Mesenchymal stem cell (in vitro differentiated cells and primary cell): ENCODE results near the gene MEGF11.

Experiments
- DNase-seq: peaks from one replicate; pipeline ENCODE4 v3.0.0-alpha.2; 2013
- H2AFZ ChIP-seq: one replicate; pipeline ENCODE4 v1.6.1; 2013; ENCODE audit warnings: low read depth, mild to moderate bottlenecking, control low read depth, inconsistent platforms, low read length, moderate library complexity
- H2AK5ac ChIP-seq: 2 replicates; pipeline ENCODE4 v1.6.1; 2013; ENCODE audit warnings: low read length, moderate library complexity, mild to moderate bottlenecking, inconsistent platforms; ENCODE audit not compliant: severe bottlenecking
- H2BK120ac ChIP-seq: one replicate; pipeline ENCODE4 v1.6.1; 2013; ENCODE audit warnings: low read depth, mild to moderate bottlenecking, inconsistent platforms, low read length, moderate library complexity
- H2BK12ac ChIP-seq, 2 experiments: one replicate each; pipeline ENCODE4 v1.6.1; 2013; ENCODE audit warnings: inconsistent platforms in 2 of 2, low read length in 2 of 2, mild to moderate bottlenecking in 2 of 2, moderate library complexity in 2 of 2, control low read depth in 1 of 2
- H2BK15ac ChIP-seq: one replicate; pipeline ENCODE4 v1.6.1; 2013; ENCODE audit warnings: mild to moderate bottlenecking, low read depth, inconsistent platforms; ENCODE audit not compliant: poor library complexity, severe bottlenecking
- H2BK5ac ChIP-seq: 2 replicates; pipeline ENCODE4 v1.6.1; 2013; ENCODE audit warnings: low read depth, mild to moderate bottlenecking, low read length, control low read depth, inconsistent platforms; ENCODE audit not compliant: poor library complexity, severe bottlenecking
- H3K14ac ChIP-seq, 2 experiments: one replicate each; pipeline ENCODE4 v1.6.1; 2013; ENCODE audit warnings: inconsistent platforms in 2 of 2, low read length in 2 of 2, control low read depth in 1 of 2, mild to moderate bottlenecking in 1 of 2, moderate library complexity in 1 of 2
- H3K18ac ChIP-seq, 2 experiments: one replicate each; pipeline ENCODE4 v1.6.1; 2013; ENCODE audit warnings: inconsistent platforms in 2 of 2, low read length in 2 of 2, control low read depth in 1 of 2, low read depth in 1 of 2, mild to moderate bottlenecking in 1 of 2
- H3K23ac ChIP-seq, 2 experiments: one replicate each; pipeline ENCODE4 v1.6.1; 2013; ENCODE audit warnings: inconsistent platforms in 2 of 2, low read length in 2 of 2, mild to moderate bottlenecking in 2 of 2, moderate library complexity in 2 of 2, control low read depth in 1 of 2
- H3K27ac ChIP-seq: 2 replicates; pipeline ENCODE4 v1.5.1; 2013; ENCODE audit warnings: mild to moderate bottlenecking, moderate library complexity, low read length, control low read depth, inconsistent platforms; ENCODE audit not compliant: poor library complexity, severe bottlenecking
- H3K27me3 ChIP-seq, 2 experiments: 2 replicates each; pipeline versions ENCODE4 v1.6.1 to v1.7.0; 2013; ENCODE audit warnings: low read length in 2 of 2, mild to moderate bottlenecking in 2 of 2, moderate library complexity in 2 of 2, control low read depth in 1 of 2, inconsistent platforms in 1 of 2; ENCODE audit not compliant: control insufficient read depth in 1 of 2, insufficient read depth in 1 of 2
- H3K36me3 ChIP-seq, 2 experiments: 2 replicates each; pipeline versions ENCODE4 v1.6.1 to v1.7.0; 2013; ENCODE audit warnings: low read length in 2 of 2, control low read depth in 1 of 2, inconsistent platforms in 1 of 2, low read depth in 1 of 2, mild to moderate bottlenecking in 1 of 2; ENCODE audit not compliant: insufficient read depth in 2 of 2, control insufficient read depth in 1 of 2
- H3K4ac ChIP-seq, 2 experiments: one replicate each; pipeline ENCODE4 v1.6.1; 2013; ENCODE audit warnings: inconsistent platforms in 2 of 2, low read length in 2 of 2, mild to moderate bottlenecking in 2 of 2, moderate library complexity in 2 of 2, control low read depth in 1 of 2, low read depth in 1 of 2
- H3K4me1 ChIP-seq: 2 replicates; pipeline ENCODE4 v1.6.1; 2013; ENCODE audit warnings: low read depth, low read length, control low read depth; ENCODE audit not compliant: control insufficient read depth, insufficient read depth
- H3K4me2 ChIP-seq: 2 replicates; pipeline ENCODE4 v1.6.1; 2013; ENCODE audit warnings: low read length, mild to moderate bottlenecking, inconsistent platforms; ENCODE audit not compliant: poor library complexity, severe bottlenecking
- H3K4me3 ChIP-seq, 2 experiments: 2 replicates each; pipeline versions ENCODE4 v1.5.1 to v1.7.0; 2013; ENCODE audit warnings: low read length in 2 of 2, mild to moderate bottlenecking in 2 of 2, control low read depth in 1 of 2, low read depth in 1 of 2; ENCODE audit not compliant: insufficient read depth in 1 of 2
- H3K79me1 ChIP-seq: replicated peaks from 2 replicates; pipeline ENCODE4 v1.6.1; 2013; ENCODE audit warnings: mild to moderate bottlenecking, control low read depth, low read length, inconsistent platforms; ENCODE audit not compliant: poor library complexity, severe bottlenecking
- H3K9ac ChIP-seq: 2 replicates; pipeline ENCODE4 v1.7.0; 2013; ENCODE audit warnings: mild to moderate bottlenecking, low read length, moderate library complexity
- H3K9me3 ChIP-seq: 2 replicates; pipeline ENCODE4 v1.7.0; 2013; ENCODE audit warnings: mild to moderate bottlenecking, low read length; ENCODE audit not compliant: control insufficient read depth
- H4K8ac ChIP-seq: one replicate; pipeline ENCODE4 v1.6.1; 2013; ENCODE audit warnings: inconsistent platforms, mild to moderate bottlenecking, low read length, moderate library complexity
- H4K91ac ChIP-seq: one replicate; pipeline ENCODE4 v1.6.1; 2013; ENCODE audit warnings: mild to moderate bottlenecking, low read length, inconsistent platforms
- WGBS: methylation state at CpG from one replicate; pipeline ENCODE4 v1.1.7; 2013; ENCODE audit warnings: mixed read lengths; 5-methylcytosine and 5-hydroxymethylcytosine counted together

Gene MEGF11

DNA sequence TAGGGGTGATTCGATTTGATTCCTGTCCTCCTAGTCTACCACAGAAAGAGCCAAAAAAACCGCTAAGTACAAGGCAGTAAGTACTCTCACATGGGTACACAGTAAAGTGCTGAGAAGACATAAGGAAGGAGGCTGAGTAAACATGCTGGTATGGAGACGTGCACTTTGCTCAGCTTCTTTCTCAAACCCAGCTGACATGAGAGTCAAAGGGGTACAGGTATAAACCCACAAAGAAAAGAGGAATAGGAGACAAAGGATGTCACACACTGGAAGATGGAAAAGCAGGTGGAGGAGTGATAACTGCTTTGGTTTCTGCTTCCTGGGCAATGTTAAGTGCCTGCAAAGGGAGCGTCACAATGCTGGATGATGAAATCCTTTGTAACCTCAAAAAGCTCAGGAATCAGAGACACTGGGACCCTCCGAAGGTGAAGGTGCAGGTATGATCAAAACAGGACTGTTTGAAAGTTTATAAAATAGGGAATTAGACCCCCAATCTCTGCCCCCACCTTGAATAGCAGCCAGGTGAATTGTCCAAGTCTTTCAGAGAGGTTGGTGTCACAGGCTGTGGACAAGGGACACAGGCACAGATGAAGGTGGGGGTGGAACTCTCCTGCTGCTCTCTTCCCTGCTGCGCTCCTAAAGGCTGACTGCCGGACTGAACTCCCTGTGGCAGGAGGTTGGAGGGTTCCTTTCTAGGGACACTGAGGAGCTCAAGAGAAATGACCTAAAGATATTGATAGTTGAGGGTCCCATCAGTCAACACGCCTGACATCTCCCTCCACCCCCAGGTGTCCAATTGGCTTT is 282.4 kb downstream of the MEGF11 start:
- Histone ChIP-seq H3K23ac (no peak overlapping the region), H3K36me3 (no peaks in the 10 kb centered on the region), H3K4me3 (no peak overlapping the region), H2AK5ac (no peak overlapping the region), H2BK120ac (no peak overlapping the region), H3K9me3 (no peaks in the 10 kb centered on the region), H3K4ac (no peak overlapping the region), H3K79me1 (no peaks in the 10 kb centered on the region), H2BK12ac (no peak overlapping the region), H4K8ac (no peak overlapping the region), H3K4me2 (no peak overlapping the region), H4K91ac (no peak overlapping the region), H3K27me3 (peaks cover 48 to 86% of the 10 kb centered on the region in 2 experiments), H3K4me1 (no peaks in the 10 kb centered on the region), H3K9ac (no peak overlapping the region), H2BK15ac (peak overlapping the region; percentile 46), H3K18ac (no peak overlapping the region), H3K14ac (no peak overlapping the region), H2AFZ (no peak overlapping the region), H3K27ac (no peak overlapping the region), H2BK5ac (no peak overlapping the region)
- 60% methylated on average over 7 of the region's 8 CpGs for WGBS
- DNase-seq: no peak

DNA sequence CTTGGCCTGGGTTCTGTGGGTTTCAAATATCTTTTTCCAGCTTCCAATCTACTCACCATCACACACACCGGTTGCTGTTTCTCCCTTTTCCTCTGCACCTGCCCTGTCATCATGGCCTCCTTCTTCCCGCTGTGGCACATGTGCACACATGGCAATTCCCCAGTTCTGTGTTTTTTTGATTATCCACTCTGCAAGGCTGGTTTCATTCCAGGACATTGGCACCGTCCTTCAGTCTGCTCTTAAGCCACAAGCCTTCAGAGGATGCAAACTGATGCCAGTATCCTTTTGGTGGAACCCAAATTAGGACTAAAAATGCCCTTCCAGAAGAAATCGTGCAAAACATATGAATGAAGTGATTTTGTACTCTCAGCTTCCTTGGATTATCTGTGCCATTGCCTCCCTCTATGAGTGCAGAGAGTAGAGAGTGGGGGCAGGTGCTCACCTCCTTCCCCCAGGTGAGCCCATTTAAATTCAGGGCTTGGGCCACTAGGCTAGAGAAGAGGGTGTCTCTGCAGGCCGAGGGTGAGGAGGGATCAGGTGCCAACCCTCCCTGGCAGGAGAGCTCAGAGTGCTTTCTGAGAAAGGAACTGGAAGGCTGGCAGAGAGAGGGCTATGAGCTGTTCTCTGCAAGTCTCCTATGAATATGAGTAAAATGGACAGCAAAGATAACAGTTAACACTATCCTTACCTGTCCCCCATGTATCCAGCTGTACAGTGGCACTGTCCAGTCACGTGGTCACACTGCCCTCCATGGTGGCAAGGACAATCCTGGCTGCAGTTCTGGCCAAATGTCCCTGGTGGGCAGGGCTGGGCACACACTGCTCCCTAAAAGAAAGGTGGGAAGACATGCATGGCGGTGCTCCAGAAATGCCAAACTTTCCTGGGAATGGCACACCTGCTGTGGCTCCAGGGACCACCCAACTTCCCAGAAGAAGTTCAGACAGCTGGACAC is 283.4 kb downstream of the MEGF11 start:
- no peaks in the 10 kb centered on the region for H3K9me3 ChIP-seq
- no peak overlapping the region for H2BK15ac ChIP-seq
- H3K4ac ChIP-seq: no peak overlapping the region
- H2AFZ ChIP-seq: no peak overlapping the region
- DNase-seq: no peak
- no peak overlapping the region for H2BK120ac ChIP-seq
- H3K4me2 ChIP-seq: no peak overlapping the region
- WGBS: 75% methylated on average over 7 of the region's 7 CpGs
- no peaks in the 10 kb centered on the region for H3K36me3 ChIP-seq
- no peak overlapping the region for H4K8ac ChIP-seq
- H4K91ac ChIP-seq: no peak overlapping the region
- no peak overlapping the region for H3K4me3 ChIP-seq
- H3K18ac ChIP-seq: no peak overlapping the region
- H3K14ac ChIP-seq: no peak overlapping the region
- H2AK5ac ChIP-seq: no peak overlapping the region
- H3K4me1 ChIP-seq: no peaks in the 10 kb centered on the region
- H2BK5ac ChIP-seq: no peak overlapping the region
- no peak overlapping the region for H2BK12ac ChIP-seq
- H3K23ac ChIP-seq: no peak overlapping the region
- H3K79me1 ChIP-seq: no peaks in the 10 kb centered on the region
- H3K9ac ChIP-seq: no peak overlapping the region
- H3K27ac ChIP-seq: no peak overlapping the region
- peaks cover 42 to 85% of the 10 kb centered on the region in 2 experiments for H3K27me3 ChIP-seq

DNA sequence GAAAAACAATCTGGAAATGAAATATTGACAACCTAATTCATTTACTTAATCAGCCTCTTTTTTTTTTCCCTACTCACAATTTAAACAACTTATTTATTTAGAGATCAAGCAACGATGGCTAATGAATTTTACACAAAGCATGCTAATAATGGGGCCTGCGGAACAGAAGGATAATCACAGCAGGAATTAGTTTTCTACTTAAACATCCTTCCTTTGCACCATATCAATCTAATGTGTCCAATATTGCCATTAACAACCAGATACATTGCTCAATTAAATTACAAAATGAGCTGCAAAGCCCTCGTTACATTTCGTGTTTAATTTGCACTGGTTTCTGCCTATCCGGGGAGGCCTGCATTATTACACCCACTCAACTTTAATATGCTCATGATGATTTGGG is 285.0 kb downstream of the MEGF11 start:
- H3K23ac ChIP-seq: no peak overlapping the region
- H2BK120ac ChIP-seq: no peak overlapping the region
- no peak overlapping the region for H2BK12ac ChIP-seq
- H2AFZ ChIP-seq: no peak overlapping the region
- no peak for DNase-seq
- no peak overlapping the region for H3K9ac ChIP-seq
- H2BK15ac ChIP-seq: no peak overlapping the region
- no peak overlapping the region for H3K4ac ChIP-seq
- H3K27ac ChIP-seq: no peak overlapping the region
- no peak overlapping the region for H3K4me2 ChIP-seq
- no peak overlapping the region for H2BK5ac ChIP-seq
- H3K14ac ChIP-seq: no peak overlapping the region
- no peaks in the 10 kb centered on the region for H3K4me1 ChIP-seq
- no peaks in the 10 kb centered on the region for H3K9me3 ChIP-seq
- no peak overlapping the region for H4K91ac ChIP-seq
- H3K79me1 ChIP-seq: no peaks in the 10 kb centered on the region
- H4K8ac ChIP-seq: no peak overlapping the region
- H3K4me3 ChIP-seq: no peak overlapping the region
- no peak overlapping the region for H3K18ac ChIP-seq
- 89% methylated on average over 4 of the region's 5 CpGs for WGBS
- no peak overlapping the region for H2AK5ac ChIP-seq
- peaks cover 34 to 90% of the 10 kb centered on the region in 2 experiments for H3K27me3 ChIP-seq
- no peaks in the 10 kb centered on the region for H3K36me3 ChIP-seq

DNA sequence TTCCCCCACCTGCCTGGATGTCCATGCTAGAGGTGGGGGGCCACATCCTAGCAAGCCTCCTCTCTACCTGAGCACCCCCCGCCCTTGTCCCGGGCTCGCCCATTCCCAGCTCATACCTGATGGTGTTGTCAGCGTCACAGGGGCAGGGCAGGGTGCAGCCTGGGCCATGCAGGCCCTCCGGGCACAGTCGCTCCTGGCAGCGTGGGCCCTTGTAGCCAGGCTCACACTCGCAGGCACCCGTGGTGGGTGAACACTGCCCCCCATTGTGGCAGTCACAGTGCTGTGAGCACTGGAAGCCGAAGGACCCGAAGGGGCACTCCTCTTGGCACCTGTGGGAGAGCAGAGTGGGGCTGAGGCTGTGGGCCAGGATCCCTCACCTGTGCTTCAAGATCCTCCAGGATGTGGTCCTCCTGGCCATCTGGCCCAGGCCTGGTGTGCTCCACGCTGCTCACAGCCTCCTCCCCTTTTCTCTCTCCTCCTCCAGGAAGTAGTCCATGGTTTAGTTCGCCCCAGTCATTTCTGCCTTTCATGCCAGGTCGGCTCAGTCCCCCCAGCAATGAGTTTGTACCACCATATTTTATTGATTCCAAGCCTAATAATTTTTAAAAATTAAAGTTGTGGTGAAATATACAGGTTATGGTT is 288.6 kb downstream of the MEGF11 start:
- no peak overlapping the region for H2BK15ac ChIP-seq
- no peak overlapping the region for H3K9ac ChIP-seq
- H3K4ac ChIP-seq: no peak overlapping the region
- H3K27me3 ChIP-seq: peaks cover 47 to 92% of the 10 kb centered on the region in 2 experiments
- H3K36me3 ChIP-seq: no peaks in the 10 kb centered on the region
- no peak overlapping the region for H3K27ac ChIP-seq
- H2AFZ ChIP-seq: peak overlapping the region; percentile 11
- H2BK12ac ChIP-seq: no peak overlapping the region
- no peaks in the 10 kb centered on the region for H3K79me1 ChIP-seq
- DNase-seq: no peak
- no peak overlapping the region for H3K14ac ChIP-seq
- H2BK5ac ChIP-seq: no peak overlapping the region
- no peak overlapping the region for H2BK120ac ChIP-seq
- H3K9me3 ChIP-seq: no peaks in the 10 kb centered on the region
- no peak overlapping the region for H3K23ac ChIP-seq
- H3K4me2 ChIP-seq: no peak overlapping the region
- H3K4me1 ChIP-seq: no peaks in the 10 kb centered on the region
- no peak overlapping the region for H2AK5ac ChIP-seq
- no peak overlapping the region for H4K91ac ChIP-seq
- WGBS: 81% methylated on average over 12 of the region's 14 CpGs
- H4K8ac ChIP-seq: no peak overlapping the region
- no peak overlapping the region for H3K18ac ChIP-seq
- H3K4me3 ChIP-seq: no peak overlapping the region
